IPS-20b (cell line): ENCODE results near the gene F7.
"Not testable (repeated sequence)": the region's sequence is repeated elsewhere in the genome, so short reads cannot be mapped to it uniquely, and the experiment has no call there.

Experiments
- H3K27ac ChIP-seq: one replicate; pipeline ENCODE4 v1.5.1; 2013; ENCODE audit warnings: low read length
- H3K27me3 ChIP-seq: 2 replicates; pipeline ENCODE4 v1.6.1; 2013; ENCODE audit warnings: mild to moderate bottlenecking, low read length, inconsistent platforms; ENCODE audit not compliant: insufficient read depth
- H3K36me3 ChIP-seq: 2 replicates; pipeline ENCODE4 v1.6.1; 2013; ENCODE audit warnings: low read depth, mild to moderate bottlenecking, inconsistent platforms, low read length, moderate library complexity; ENCODE audit not compliant: insufficient read depth
- H3K4me1 ChIP-seq: 2 replicates; pipeline ENCODE4 v1.6.1; 2013; ENCODE audit warnings: mild to moderate bottlenecking, control low read depth, inconsistent platforms, low read length, moderate library complexity; ENCODE audit not compliant: insufficient read depth
- H3K4me3 ChIP-seq: 2 replicates; pipeline ENCODE4 v1.5.1; 2013; ENCODE audit warnings: mild to moderate bottlenecking, low read length, inconsistent platforms
- H3K9ac ChIP-seq: 2 replicates; pipeline ENCODE4 v1.6.1; 2013; ENCODE audit warnings: low read depth, mild to moderate bottlenecking, inconsistent platforms, low read length, moderate library complexity
- H3K9me3 ChIP-seq: 2 replicates; pipeline ENCODE4 v1.6.1; 2013; ENCODE audit warnings: mild to moderate bottlenecking, low read depth, low read length, inconsistent platforms; ENCODE audit not compliant: insufficient read depth

Gene F7

DNA sequence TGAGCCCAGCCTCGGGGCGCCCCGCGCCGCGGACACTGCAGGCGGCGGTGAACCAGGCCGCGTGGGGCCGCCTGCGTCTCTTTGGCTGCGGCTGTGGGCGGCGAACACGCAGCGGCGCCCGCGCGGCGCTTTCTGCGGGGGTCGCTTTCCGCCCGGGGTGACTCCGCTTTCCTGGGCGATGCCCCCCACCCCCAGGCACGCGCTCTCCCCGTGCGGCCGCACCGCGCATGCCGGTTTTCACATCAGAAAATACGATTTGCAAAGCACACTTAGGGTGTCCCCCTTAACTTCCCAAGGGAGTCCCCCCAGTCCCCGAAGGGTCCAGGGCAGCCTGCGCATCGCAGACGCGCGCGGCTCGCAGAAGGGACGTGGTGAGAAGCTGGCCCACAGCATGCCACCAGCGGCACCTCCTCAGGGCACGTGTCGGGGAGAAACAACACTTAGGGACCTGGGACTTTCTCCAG lies 5.3 kb downstream of the F7 start:
- Histone ChIP-seq H3K9ac (no peak overlapping the region), H3K4me1 (no peaks in the 10 kb centered on the region), H3K36me3 (no peaks in the 10 kb centered on the region), H3K27me3 (peaks cover 51% of the 10 kb centered on the region), H3K9me3 (no peaks in the 10 kb centered on the region), H3K4me3 (peak overlapping the region; percentile 55; the same call in 1 of the 2 replicates), H3K27ac (no peak overlapping the region)

DNA sequence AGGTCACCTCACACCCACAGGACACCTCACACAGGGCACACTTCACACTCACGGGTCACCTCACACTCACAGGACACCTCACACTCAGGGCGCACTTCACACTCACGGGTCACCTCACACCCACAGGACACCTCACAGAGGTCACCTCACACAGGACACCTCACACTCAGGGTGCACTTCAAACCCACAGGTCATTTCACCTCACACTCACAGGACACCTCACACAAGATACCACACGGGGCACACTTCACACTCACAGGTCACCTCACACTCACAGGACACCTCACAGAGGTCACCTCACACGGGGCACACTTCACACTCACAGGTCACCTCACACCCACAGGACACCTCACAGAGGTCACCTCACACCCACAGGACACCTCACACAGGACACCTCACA lies 6.2 kb downstream of the F7 start:
- not testable (repeated sequence) for H3K4me3 ChIP-seq, H3K4me1 ChIP-seq, H3K9me3 ChIP-seq, H3K9ac ChIP-seq, H3K27ac ChIP-seq, H3K36me3 ChIP-seq
- peaks cover 51% of the 10 kb centered on the region for H3K27me3 ChIP-seq

DNA sequence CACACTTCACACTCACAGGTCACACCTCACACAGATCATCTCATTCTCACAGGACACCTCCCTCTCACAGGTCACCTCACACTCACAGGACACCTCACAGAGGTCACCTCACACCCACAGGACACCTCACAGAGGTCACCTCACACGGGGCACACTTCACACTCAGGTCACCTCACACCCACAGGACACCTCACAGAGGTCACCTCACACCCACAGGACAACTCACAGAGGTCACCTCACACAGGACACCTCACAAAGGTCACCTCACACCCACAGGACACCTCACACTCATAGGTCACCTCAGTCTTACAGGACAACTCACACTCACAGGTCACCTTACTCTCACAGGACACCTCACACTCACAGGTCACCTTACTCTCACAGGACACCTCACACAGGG lies 6.9 kb downstream of the F7 start:
- H3K27me3 ChIP-seq, result peaks cover 51% of the 10 kb centered on the region
- not testable (repeated sequence) for H3K4me1 ChIP-seq, H3K4me3 ChIP-seq, H3K9me3 ChIP-seq, H3K9ac ChIP-seq, H3K36me3 ChIP-seq, H3K27ac ChIP-seq

DNA sequence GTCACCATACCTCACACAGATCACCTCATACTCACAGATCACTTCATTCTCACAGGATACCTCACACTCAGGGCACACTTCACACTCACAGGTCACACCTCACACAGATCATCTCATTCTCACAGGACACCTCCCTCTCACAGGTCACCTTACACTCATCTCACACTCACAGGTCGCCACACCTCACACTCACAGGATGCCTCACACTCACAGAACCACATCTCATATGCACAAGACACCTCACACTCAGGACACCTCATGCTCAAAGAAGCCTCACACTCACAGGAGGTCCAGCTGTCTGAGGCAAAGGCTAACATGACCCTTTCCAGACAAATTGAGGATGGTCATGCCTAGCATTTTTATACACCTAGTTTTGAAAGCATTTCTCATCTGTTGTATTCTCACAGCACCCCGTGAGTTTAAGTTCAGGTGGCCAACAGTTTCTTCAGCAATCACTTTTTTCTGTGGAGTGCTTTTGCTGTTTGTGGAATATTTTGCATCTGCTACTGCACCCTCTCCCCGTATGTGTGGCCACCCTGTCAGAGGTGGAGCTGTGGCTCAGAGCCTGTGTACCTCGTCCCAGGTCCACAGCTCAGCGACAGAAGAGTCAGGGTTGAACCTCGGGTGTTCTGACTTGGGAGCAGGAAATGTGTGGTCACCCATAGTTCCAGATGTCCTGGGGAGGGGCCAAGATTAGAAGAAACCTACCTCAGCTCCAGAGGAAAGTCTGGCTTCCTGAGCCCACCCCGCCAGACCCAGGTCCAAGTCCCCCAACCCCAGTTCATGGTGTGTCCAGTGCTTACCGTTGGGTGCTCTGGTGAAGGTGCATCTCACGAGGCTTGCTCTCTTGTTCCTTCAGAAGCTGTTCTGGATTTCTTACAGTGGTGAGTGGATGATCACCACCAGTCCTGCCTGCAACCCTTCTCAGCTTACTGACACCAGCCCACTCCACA lies 7.6 kb downstream of the F7 start:
- Histone ChIP-seq H3K27me3 (peaks cover 51% of the 10 kb centered on the region), H3K4me1 (no peaks in the 10 kb centered on the region; the same call in 1 of the 2 replicates), H3K9me3 (no peaks in the 10 kb centered on the region), H3K9ac (no peak overlapping the region), H3K36me3 (no peaks in the 10 kb centered on the region), H3K4me3 (no peak overlapping the region), H3K27ac (no peak overlapping the region)

DNA sequence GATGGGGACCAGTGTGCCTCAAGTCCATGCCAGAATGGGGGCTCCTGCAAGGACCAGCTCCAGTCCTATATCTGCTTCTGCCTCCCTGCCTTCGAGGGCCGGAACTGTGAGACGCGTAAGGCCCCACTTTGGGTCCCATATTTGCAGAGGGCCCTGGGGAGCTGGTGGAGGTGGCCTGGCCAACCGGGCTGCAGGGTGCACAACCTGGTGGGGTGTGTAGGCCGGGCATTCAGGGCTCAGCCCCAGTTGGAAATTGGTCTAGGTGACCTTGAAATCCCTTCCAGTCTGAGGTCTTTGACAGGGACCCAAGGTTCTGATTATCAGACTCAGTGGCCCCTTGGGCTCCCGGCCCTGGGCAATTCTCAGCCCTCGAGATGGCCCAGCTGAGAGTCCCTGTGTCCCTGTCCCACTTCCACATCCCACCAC lies 8.3 kb downstream of the F7 start:
- no peak overlapping the region for H3K4me3 ChIP-seq
- H3K36me3 ChIP-seq, result no peaks in the 10 kb centered on the region
- no peak overlapping the region for H3K27ac ChIP-seq
- no peaks in the 10 kb centered on the region for H3K9me3 ChIP-seq
- H3K4me1 ChIP-seq, result no peaks in the 10 kb centered on the region; the same call in 1 of the 2 replicates
- H3K27me3 ChIP-seq, result peaks cover 48% of the 10 kb centered on the region
- no peak overlapping the region for H3K9ac ChIP-seq

DNA sequence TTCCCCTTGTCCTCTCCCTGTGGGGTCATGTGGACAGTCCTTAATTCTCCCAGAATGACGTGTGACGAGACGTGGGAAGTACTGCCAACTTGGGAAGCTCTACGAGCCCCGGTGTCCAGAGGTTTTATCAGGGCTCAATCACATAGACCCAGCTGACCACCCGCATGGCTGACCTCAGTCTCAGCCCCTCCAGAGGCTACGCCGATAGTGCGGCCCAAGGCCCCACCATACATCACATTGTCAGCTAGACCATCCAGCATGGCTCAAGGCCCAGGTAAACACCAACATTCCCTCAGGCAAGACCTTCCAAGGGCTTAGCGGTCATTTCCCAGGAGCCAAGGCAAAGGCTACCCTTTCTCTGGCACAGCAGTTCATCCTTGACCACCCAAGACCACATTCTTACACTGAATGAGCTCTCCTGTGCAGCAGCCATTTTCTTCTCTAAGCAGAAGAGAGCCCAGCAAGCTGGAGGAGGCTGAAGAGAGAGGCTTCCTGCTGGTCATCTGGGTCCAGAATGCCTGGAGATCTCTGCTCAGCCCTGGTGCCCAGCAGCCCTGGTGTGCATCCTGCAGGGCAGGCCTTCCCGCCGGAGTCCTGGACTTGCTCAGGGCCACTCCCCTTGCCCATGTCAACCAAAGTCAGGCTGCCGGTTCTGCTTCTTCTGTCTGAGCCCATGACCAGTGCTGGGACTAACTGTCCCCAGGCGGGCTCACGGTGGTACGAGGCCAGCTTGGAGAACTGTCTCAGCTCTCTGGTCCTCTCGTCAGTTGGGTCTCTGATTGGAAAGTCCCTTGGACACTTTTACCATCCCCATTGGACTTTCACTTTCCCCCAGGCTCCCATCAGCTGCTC lies 9.1 kb downstream of the F7 start:
- Histone ChIP-seq H3K4me3 (no peak overlapping the region), H3K36me3 (no peaks in the 10 kb centered on the region), H3K27ac (no peak overlapping the region), H3K27me3 (peaks cover 40% of the 10 kb centered on the region), H3K9ac (no peak overlapping the region), H3K9me3 (no peaks in the 10 kb centered on the region), H3K4me1 (no peaks in the 10 kb centered on the region; the same call in 1 of the 2 replicates)

DNA sequence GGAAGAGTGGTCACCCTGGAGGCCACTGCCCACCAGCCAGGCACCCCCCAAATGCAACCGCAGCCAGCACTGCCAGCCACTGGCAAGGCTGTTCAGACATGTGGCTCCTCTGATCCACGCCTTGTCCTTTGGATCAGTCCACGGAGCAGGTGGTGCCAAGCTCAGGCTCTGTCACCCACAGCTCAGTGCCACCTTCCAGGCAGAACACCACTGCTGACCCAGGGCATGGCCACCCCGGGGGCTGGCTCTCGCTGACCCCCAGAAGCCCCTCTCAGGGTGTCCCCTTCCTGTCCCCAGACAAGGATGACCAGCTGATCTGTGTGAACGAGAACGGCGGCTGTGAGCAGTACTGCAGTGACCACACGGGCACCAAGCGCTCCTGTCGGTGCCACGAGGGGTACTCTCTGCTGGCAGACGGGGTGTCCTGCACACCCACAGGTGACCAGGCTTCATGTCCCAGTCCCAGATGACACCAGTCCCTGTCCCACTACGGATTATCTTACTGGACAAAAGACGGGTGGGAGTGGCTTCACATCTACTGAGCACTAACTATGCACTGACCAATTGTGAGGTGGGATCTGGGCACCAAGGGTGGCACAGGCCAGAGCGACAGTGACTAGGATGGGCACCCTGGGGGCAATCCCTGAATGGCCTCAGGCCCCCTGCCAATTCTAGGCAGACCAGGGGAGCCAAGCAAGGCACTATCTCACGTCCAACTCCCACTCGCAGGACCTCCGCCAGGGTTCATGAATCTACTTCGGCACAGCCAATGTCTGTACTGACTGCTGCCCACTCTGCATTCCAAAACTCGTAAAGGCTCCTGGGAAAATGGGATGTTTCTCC lies 10.0 kb downstream of the F7 start:
- no peaks in the 10 kb centered on the region; the same call in 1 of the 2 replicates for H3K4me1 ChIP-seq
- H3K27me3 ChIP-seq, result peaks cover 31% of the 10 kb centered on the region
- no peaks in the 10 kb centered on the region for H3K36me3 ChIP-seq
- no peak overlapping the region for H3K9ac ChIP-seq
- H3K4me3 ChIP-seq, result no peak overlapping the region
- H3K27ac ChIP-seq, result no peak overlapping the region
- H3K9me3 ChIP-seq, result no peaks in the 10 kb centered on the region

DNA sequence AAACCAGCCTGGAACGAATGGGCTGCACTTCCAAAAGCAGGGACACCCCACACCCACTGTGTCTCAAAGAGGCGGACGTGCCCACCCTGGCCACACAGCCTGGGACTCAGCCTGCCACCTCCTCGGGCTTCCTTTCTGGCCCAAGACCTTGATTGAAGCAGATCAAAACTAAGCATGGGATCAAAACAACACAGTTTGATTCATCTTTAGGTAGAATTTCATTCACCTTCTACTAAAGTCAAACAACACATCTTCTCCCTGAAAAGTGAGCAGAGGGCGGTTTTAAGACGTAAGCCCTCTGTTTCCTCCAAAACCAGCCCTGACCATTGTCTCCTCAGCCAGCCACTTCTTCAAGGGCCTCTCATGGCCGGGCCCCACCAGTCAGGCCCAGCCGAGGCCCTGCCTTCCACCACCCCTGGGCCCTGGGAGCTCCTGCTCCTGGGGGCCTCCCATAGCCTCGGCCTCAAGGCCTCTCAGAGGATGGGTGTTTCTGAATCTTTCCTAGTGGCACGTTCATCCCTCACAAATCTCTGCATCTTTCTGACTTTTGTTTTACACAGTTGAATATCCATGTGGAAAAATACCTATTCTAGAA lies 10.7 kb downstream of the F7 start:
- H3K9me3 ChIP-seq, result no peaks in the 10 kb centered on the region
- no peak overlapping the region for H3K4me3 ChIP-seq
- no peak overlapping the region for H3K9ac ChIP-seq
- no peaks in the 10 kb centered on the region; the same call in 1 of the 2 replicates for H3K4me1 ChIP-seq
- no peaks in the 10 kb centered on the region for H3K36me3 ChIP-seq
- no peak overlapping the region for H3K27ac ChIP-seq
- H3K27me3 ChIP-seq, result peaks cover 24% of the 10 kb centered on the region

DNA sequence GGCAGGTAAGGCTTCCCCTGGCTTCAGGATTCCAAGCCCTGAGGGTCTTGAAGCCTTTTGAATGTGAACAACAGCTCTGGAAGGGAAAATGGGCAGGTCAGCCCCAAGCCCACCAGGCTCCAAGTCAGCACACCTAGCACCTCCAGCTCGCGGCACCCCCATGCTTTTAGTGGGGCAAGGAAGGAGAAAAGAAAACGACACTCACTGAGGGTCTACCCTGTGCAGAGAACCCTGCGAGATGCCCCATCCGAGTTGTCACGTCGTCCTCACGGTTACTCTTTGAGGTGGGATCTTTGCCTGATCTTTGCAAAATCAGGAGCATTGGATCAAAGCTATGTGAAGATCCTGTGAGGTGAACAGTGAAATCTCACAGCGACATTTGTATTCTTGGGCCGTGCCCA lies 11.3 kb downstream of the F7 start:
- no peaks in the 10 kb centered on the region for H3K36me3 ChIP-seq
- no peaks in the 10 kb centered on the region; the same call in 1 of the 2 replicates for H3K4me1 ChIP-seq
- no peaks in the 10 kb centered on the region for H3K9me3 ChIP-seq
- peaks cover 20% of the 10 kb centered on the region for H3K27me3 ChIP-seq
- H3K27ac ChIP-seq, result no peak overlapping the region
- H3K9ac ChIP-seq, result no peak overlapping the region
- no peak overlapping the region for H3K4me3 ChIP-seq

DNA sequence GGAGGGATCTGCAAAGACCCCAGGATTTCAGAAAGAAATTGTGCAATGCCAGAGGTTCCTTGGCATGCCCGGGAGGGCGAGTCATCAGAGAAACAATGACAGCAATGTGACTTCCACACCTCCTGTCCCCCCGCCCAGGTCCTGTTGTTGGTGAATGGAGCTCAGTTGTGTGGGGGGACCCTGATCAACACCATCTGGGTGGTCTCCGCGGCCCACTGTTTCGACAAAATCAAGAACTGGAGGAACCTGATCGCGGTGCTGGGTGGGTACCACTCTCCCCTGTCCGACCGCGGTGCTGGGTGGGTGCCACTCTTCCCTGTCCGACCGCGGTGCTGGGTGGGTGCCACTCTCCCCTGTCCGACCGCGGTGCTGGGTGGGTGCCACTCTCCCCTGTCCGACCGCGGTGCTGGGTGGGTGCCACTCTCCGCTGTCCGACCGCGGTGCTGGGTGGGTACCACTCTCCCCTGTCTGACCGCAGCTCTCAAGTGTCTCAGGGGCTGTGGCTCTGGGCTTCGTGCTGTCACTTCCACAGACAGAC lies 11.8 kb downstream of the F7 start:
- Histone ChIP-seq H3K4me3 (no peak overlapping the region), H3K9me3 (no peaks in the 10 kb centered on the region), H3K27ac (no peak overlapping the region), H3K36me3 (no peaks in the 10 kb centered on the region), H3K27me3 (peaks cover 15% of the 10 kb centered on the region; the same call in 1 of the 2 replicates), H3K4me1 (no peaks in the 10 kb centered on the region; the same call in 1 of the 2 replicates), H3K9ac (no peak overlapping the region)
